ENCODE results near the gene ETNK2. TPM values are rescaled to one million over a fixed set of nuclear protein-coding genes. Genes with fewer than 3 reads are reported as not detected.
A peak's percentile ranks its signal among the peaks of the same experiment; 100 is the strongest.

The ETNK2 gene
- total and polyA plus RNA-seq, 2 of the 4 experiments (the other 2 are of a cell fraction) = 18.9 to 26.0 TPM

- POLR2A ChIA-PET (ENCODE audit: unreplicated experiment) = no interaction called here
- dilution Hi-C loops (cut with HindIII; ENCODE audit: low sequenced_read_pairs, unreplicated experiment) = no loop called here
- WGBS, 2 experiments (ENCODE audit: extremely low coverage in 2 of 2, insufficient read length in 1 of 2) = no CpG with 5 or more reads among the region's 11 CpGs
Measured at GRCh38 chr1:204112876-204113730, 38.7 kb downstream of the ETNK2 start.

More at GRCh38 chr1:204112876-204113730, 38.7 kb downstream of the ETNK2 start:
- Histone ChIP-seq H2AK5ac (ENCODE audit: low read depth, low read length) (no peak overlapping the region), H3K14ac (replicated peaks; ENCODE audit: low read depth, low read length) (no peak overlapping the region), H2AK9ac (replicated peaks; ENCODE audit: low read depth, low read length, poor library complexity) (no peak overlapping the region), H3K18ac (ENCODE audit: low read depth, low read length) (no peak overlapping the region), H3K4me1 (ENCODE audit: control insufficient read depth, insufficient read depth, low read length) (peaks cover 8% of the 10 kb centered on the region; the same call in 1 of the 2 replicates), H2AFZ (replicated peaks; ENCODE audit: low read length, poor library complexity) (no peak overlapping the region), H3K36me3 (ENCODE audit: control insufficient read depth, insufficient read depth, low read length) (peaks cover 2% of the 10 kb centered on the region; the same call in 1 of the 2 replicates), H3K56ac (ENCODE audit: extremely low read depth, insufficient read depth, low read length) (no peak overlapping the region), H3K9me1 (ENCODE audit: insufficient read depth, low read length) (peaks cover 8% of the 10 kb centered on the region), H2BK15ac (ENCODE audit: low read depth, low read length) (no peak overlapping the region), H4K8ac (ENCODE audit: low read depth in 2 of 2, low read length in 2 of 2) (no peak overlapping the region), H2BK20ac (ENCODE audit: low read depth, low read length) (no peak overlapping the region), H3K4ac (ENCODE audit: low read depth, low read length) (no peak overlapping the region), H3K27ac (ENCODE audit: insufficient read depth, low read length) (no peak overlapping the region), H3K79me1 (ENCODE audit: low read depth in 1 of 2, low read length in 2 of 2) (no peaks in the 10 kb centered on the region), H3K4me3 (ENCODE audit: insufficient read depth, low read depth, low read length) (no peak overlapping the region), H3K9ac (ENCODE audit: low read depth, low read length) (no peak overlapping the region), H3K4me2 (ENCODE audit: low read depth, low read length) (no peak overlapping the region), H2BK5ac (ENCODE audit: low read depth, low read length, poor library complexity, severe bottlenecking) (no peak overlapping the region), H2BK120ac (ENCODE audit: low read depth, low read length) (no peak overlapping the region), H3K9me3 (ENCODE audit: control insufficient read depth, insufficient read depth, low read length) (no peaks in the 10 kb centered on the region), H4K20me1 (ENCODE audit: insufficient read depth, low read length) (no peaks in the 10 kb centered on the region; the same call in 1 of the 2 replicates), H4K91ac (ENCODE audit: insufficient read depth, low read depth, low read length) (no peak overlapping the region), H4K5ac (ENCODE audit: low read depth, low read length) (no peak overlapping the region), H3K23ac (ENCODE audit: low read depth, low read length) (no peak overlapping the region), H3K27me3 (ENCODE audit: control insufficient read depth, insufficient read depth, low read length) (no peaks in the 10 kb centered on the region)
- peak; percentile 44; the same call in 1 of the 2 replicates for ATAC-seq (ENCODE audit: low read depth)
- TF ChIP-seq POLR2A (IDR thresholded peaks at IDR 0.05; ENCODE audit: low read depth, low read length) (no peak), MXI1 (IDR thresholded peaks at IDR 0.05; ENCODE audit: borderline replicate concordance, low read depth, low read length) (no peak), SMC3 (IDR thresholded peaks at IDR 0.05; ENCODE audit: low read depth, low read length) (no peak), USF2 (IDR thresholded peaks at IDR 0.05; ENCODE audit: low read depth, low read length) (no peak), CTCF (conservative IDR thresholded peaks at IDR 0.05; ENCODE audit: low read depth, low read length) (no peak), FOS (IDR thresholded peaks at IDR 0.05; ENCODE audit: low read depth, low read length) (no peak), CHD1 (IDR thresholded peaks at IDR 0.05; ENCODE audit: low read depth, low read length) (no peak), NFE2L2 (IDR thresholded peaks at IDR 0.05; ENCODE audit: low read depth, low read length) (no peak), CEBPB (IDR thresholded peaks at IDR 0.05; ENCODE audit: low read depth, low read length) (no peak), RFX5 (IDR thresholded peaks at IDR 0.05; ENCODE audit: low read depth, low read length) (no peak), MAZ (IDR thresholded peaks at IDR 0.05; ENCODE audit: borderline replicate concordance, low read depth, low read length) (no peak), ELK1 (IDR thresholded peaks at IDR 0.05; ENCODE audit: borderline replicate concordance, low read depth, low read length) (no peak), MAFK (IDR thresholded peaks at IDR 0.05; ENCODE audit: low read depth, low read length) (no peak)
- no TSS peak for BruUV-seq (replicated peaks)
- intact Hi-C loops (cut with micrococcal nuclease) = no loop called here
- DNase-seq = peak; percentile 34
- CTCF ChIA-PET = interaction anchor here (0.6 kb wide), 1 partner anchor 242 kb away, joined by 3 read pairs; no protein-coding TSS in a partner anchor
- in situ Hi-C loops (cut with MboI; ENCODE audit: low sequenced_read_pairs) = no loop called here
